LHCN-M2 (cell line): ENCODE data around the gene THAP12. TPM values are rescaled to one million over a fixed set of nuclear protein-coding genes. Genes with fewer than 3 reads are reported as not detected.

ENCODE experiments used
- DNase-seq: peaks from one replicate; pipeline ENCODE4 v3.0.0-alpha.2; 2012; ENCODE audit warnings: low read depth
- total RNA-seq: library from RNA; depleted of rRNA; stranded (reverse); fragments of >200 nt; gene quantifications from 2 replicates; pipeline ENCODE4 v1.2.3, GENCODE V29; 2014

Gene THAP12
- total RNA-seq, 1 experiment from 2014 or later: 42.4 TPM

GRCh38 chr11:76379807-76380158, 1.1 kb downstream of the THAP12 start:
- DNase-seq: no peak

DNA sequence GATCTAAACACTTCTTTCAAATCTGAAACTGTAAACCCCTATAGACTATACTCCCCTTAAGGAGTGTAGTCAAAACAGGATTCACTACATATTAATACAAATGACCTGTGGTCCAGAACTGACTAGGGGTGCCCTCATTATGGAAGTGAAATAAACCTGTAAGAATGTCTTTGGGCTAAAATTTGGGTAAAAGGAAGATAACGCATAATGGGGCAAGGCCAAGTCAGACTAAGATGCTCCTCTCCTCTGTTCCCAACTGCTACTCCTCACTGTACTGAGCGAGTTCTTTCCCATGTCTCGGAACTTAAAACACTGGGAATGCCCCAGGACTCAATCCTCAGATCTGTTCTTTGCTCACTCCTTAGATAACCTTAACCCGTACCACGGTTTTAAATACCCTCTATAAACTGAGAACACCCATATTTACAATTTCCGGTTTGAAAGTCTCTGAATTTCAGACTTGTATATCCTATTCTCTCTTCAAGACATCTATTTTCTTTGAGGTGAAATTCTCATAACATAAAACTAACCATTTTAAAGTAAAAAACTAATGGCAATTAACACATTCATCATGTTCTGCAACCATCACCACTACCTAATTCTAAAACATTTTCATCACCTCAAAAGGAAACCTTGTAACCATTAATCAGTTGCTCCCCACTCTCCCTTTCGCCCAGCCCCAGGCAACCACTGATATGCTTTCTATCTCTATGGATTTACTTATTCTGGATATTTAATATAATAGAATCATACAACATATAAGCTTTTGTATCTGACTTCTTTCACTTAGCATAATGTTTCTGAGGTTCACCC, 4.0 kb downstream of the THAP12 start:
- DNase-seq: no peak

- peak; percentile 72 for DNase-seq
These were observed 9.8 kb downstream of the THAP12 start for GRCh38 chr11:76371170-76371569.

- no peak for DNase-seq
These were observed 11.5 kb downstream of the THAP12 start for GRCh38 chr11:76369406-76369805.

- DNase-seq: no peak
These were observed 12.4 kb downstream of the THAP12 start for GRCh38 chr11:76368490-76368889.

DNA sequence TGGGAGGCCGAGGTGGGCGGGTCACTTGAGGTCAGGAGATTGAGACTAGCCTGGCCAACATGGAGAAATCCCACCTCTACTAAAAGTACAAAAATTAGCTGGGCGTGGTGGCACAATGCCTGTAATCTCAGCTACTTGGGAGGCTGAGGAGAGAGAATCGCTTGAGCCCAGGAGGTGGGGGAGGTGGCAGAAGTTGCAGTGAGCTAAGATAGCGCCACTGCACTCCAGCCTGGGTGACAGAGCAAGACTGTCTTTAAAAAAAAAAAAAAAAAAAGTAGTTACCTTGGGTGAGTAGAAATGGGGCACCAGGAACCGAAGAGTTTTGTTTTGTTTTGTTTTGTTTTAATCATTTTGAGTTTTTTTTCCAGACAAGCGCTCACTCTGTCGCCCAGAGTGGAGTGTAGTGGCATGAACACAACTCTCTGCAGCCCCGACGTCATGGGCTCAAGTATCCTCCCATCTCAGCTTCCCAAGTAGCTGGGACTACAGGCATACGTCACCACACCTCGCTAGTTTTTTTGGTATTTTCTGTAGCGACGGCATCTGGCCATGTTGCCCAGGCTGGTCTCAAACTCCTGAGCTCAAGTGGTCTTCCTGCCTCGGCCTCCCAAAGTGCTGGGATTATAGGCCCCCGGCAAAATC, 15.8 kb downstream of the THAP12 start:
- no peak for DNase-seq

GRCh38 chr11:76362716-76363115, 18.2 kb downstream of the THAP12 start:
- DNase-seq: no peak

GRCh38 chr11:76361776-76362175, 19.2 kb downstream of the THAP12 start:
- no peak for DNase-seq

DNA sequence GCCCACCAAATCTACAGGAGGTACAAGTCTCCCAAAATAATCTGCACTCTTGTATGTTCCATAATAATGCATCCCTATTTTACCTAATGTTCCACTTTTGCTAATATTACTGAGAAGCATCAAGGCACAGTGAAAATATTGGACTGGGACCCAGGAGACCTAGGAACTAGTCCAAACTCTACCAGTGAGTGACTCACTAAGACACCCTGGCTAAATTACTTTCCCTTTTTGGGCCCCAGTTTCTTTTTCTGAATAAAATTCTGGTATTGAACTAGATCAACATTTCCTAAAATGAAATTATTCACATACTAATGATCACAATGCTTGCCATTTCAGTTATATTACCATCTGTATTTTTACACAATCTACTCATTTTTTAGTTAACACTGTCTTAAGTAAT, 19.6 kb downstream of the THAP12 start:
- no peak for DNase-seq

DNA sequence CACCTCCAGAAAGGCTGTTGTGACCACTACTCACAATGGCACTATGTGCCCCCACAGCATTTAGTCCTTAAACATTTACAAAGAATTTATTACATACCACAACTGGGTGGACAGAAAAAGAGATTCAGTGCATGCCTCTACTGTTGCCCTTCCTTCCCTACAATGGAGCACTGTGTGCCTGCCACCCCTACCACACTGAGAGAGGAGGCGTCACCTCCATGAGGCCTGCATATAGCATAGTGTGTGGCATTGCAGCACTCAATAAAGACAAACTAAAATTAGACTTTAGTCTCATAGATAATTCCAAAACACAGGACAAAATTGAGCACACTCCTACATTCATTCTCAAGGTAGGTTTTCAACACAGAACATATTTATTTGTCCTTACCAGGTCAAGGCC, 25.8 kb downstream of the THAP12 start:
- DNase-seq: no peak

GRCh38 chr11:76348348-76348747, 32.6 kb downstream of the THAP12 start:
- no peak for DNase-seq

GRCh38 chr11:76347466-76347865, 33.5 kb downstream of the THAP12 start:
- peak; percentile 39 for DNase-seq

DNA sequence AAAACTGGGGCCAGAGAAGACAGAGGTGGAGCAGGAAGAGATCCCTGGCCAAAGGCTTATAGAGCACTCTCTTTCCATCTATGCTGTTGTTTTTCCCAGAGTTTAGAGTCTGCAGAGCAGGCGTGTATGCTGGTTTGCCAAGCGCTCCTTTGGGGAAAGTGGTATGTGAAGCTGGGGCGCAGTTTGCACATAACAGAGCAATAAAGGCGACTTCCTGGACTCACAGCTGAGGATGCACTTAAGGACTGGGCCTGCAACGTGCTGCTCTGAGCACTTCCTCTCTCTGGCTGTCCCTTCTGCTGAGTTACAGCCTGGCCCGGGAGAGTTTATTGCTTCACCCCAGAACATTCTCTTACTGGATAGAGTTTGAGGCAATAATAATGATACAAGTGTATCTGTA, 41.7 kb downstream of the THAP12 start:
- DNase-seq: no peak

DNA sequence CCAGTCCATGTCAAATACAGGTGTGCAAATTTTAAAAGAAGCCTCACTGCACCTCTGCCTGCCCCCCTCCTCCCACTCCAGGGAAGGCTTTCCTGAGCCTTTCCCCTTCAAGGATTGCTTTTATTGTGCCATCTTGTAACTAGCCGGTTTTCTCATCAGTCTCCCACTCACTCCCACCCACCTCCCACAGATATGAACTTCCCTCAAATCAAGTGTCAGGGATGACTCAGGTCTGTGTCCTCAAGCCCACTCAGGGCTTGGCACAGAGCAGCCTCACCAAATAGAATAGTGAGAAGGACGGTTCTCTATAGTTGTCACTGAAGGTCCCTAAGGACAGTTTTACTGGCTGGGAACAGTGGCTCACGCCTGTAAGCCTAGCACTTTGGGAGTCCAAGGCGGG, 43.0 kb downstream of the THAP12 start:
- DNase-seq: no peak

DNA sequence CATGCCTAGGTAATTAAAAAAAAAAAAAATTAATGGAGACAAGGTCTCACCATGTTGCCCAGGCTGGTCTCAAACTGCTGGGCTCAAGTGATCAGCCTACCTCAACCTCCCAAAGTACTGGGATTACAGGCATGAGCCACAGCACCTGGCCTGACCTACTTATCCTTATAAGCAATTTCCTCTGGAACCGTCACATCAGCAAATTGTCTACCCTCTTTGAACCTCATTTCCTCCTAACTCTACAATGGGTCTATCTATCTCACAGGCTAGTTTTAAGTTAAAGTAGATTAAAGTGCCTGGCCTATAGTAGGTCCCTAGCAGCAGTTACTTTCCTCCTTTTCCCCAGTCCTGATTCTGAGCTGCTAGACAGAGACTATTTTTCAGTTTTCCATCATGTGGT, 43.5 kb downstream of the THAP12 start:
- DNase-seq: no peak

GRCh38 chr11:76336597-76336996, 44.3 kb downstream of the THAP12 start:
- no peak for DNase-seq

- DNase-seq: no peak
These were observed 45.1 kb downstream of the THAP12 start for GRCh38 chr11:76335842-76336241.

DNA sequence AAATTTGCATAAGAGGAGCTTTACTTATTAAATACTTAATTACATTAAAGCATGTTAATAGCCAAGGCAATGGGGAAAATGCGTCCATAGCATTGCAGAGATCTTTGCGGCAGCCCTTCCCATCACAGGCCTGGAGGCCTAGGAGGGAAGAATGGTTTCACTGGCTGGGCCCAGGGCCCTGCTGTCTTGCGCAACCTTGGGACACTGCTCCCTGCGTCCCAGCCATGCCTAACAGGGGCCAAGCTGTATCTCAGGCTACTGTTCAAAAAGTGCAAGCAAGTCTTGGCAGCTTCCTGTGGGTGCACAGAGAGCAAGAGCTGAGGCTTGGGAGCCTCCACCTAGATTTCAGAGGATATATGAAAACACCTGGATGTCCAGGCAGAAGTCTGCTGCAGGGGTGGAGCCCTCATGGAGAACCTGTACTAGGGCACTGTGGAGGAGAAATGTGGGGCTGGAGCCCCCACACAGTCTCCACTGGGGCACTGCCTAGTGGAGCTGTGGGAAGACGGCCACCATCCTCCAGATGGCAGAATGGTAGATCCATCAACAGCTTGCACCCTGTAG, 46.0 kb downstream of the THAP12 start:
- no peak for DNase-seq

GRCh38 chr11:76330651-76331050, 50.3 kb downstream of the THAP12 start:
- DNase-seq: no peak

DNA sequence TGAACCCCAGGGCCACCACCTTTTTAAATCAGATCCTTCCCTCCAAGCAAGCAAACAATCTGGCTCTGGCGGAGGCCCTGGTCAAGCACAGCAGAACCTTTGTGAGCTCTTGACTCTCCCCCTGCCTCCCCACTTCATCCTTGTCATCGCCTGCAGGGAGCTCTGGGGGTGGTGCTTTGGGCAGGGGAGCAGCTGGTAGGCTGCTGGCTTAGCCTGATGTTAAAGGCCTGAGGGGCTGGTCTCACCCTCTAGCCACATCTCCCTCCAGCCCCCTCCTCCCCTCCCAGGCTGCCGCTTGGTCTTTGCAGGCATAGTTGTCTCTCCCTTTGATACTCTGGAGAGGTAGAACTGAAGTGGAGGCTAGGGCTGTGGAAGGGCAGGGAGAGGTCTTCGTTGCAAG, 50.9 kb downstream of the THAP12 start:
- DNase-seq: no peak

GRCh38 chr11:76329084-76329648, 51.8 kb downstream of the THAP12 start:
- DNase-seq: peak; percentile 30

GRCh38 chr11:76327756-76328388, 53.1 kb downstream of the THAP12 start:
- no peak for DNase-seq
